ENCODE data around the gene RRAD.
"Not testable (repeated sequence)": the region's sequence is repeated elsewhere in the genome, so short reads cannot be mapped to it uniquely, and the experiment has no call there.

Gene RRAD

DNA sequence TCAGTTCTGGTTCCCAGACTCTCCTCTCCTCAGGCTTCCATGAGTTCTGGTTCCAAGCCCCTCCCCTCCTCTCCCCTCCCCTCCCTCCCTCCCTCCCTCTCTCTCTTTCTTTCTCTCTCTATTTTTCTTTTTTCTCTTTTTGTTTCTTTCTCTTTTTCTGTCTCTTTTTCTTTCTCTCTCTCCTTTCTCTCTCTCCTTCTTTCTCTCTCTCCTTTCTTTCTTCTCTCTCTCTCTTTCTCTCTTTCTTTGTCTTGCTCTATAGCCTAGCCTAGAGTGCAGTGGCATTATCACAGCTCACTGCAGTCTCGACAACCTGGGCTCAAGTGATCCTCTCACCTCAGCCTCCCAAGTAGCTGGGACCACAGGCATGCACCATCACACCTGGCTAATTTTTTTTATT lies 34.9 kb upstream of the RRAD start:
- H3K36me3 ChIP-seq (ENCODE audit: control insufficient read depth, insufficient read depth, low read length), result no peaks in the 10 kb centered on the region
- H3K4me1 ChIP-seq (ENCODE audit: control insufficient read depth, insufficient read depth, low read length, poor library complexity, severe bottlenecking), result no peaks in the 10 kb centered on the region
- 88 to 100% methylated on average over 1 of the region's 1 CpG for WGBS, 2 experiments (ENCODE audit: insufficient coverage in 2 of 2)
- H3K4me3 ChIP-seq (ENCODE audit: extremely low read depth, insufficient read depth, low read length, poor library complexity, severe bottlenecking), result no peak overlapping the region
- no peak overlapping the region for H3K27ac ChIP-seq (ENCODE audit: low read depth, low read length, severe bottlenecking)
- no peaks in the 10 kb centered on the region for H3K9me3 ChIP-seq (ENCODE audit: control insufficient read depth, low read length)

- H3K4me3 ChIP-seq (ENCODE audit: extremely low read depth, insufficient read depth, low read length, poor library complexity, severe bottlenecking), result no peak overlapping the region
- H3K27ac ChIP-seq (ENCODE audit: low read depth, low read length, severe bottlenecking), result no peak overlapping the region
- no peaks in the 10 kb centered on the region for H3K4me1 ChIP-seq (ENCODE audit: control insufficient read depth, insufficient read depth, low read length, poor library complexity, severe bottlenecking)
- 94 to 96% methylated on average over 5 of the region's 5 CpGs for WGBS, 2 experiments (ENCODE audit: insufficient coverage in 2 of 2)
- no peaks in the 10 kb centered on the region for H3K9me3 ChIP-seq (ENCODE audit: control insufficient read depth, low read length)
- no peaks in the 10 kb centered on the region for H3K36me3 ChIP-seq (ENCODE audit: control insufficient read depth, insufficient read depth, low read length)
Observed at GRCh38 chr16:66959704-66960161, 34.4 kb upstream of the RRAD start.

GRCh38 chr16:66958857-66959703 lies 33.7 kb upstream of the RRAD start:
- Histone ChIP-seq H3K9me3 (ENCODE audit: control insufficient read depth, low read length) (no peaks in the 10 kb centered on the region), H3K36me3 (ENCODE audit: control insufficient read depth, insufficient read depth, low read length) (no peaks in the 10 kb centered on the region), H3K27ac (ENCODE audit: low read depth, low read length, severe bottlenecking) (no peak overlapping the region), H3K4me3 (ENCODE audit: extremely low read depth, insufficient read depth, low read length, poor library complexity, severe bottlenecking) (no peak overlapping the region), H3K4me1 (ENCODE audit: control insufficient read depth, insufficient read depth, low read length, poor library complexity, severe bottlenecking) (no peaks in the 10 kb centered on the region)
- 81% methylated on average over 7 of the region's 7 CpGs for WGBS, 2 experiments (ENCODE audit: insufficient coverage in 2 of 2)

DNA sequence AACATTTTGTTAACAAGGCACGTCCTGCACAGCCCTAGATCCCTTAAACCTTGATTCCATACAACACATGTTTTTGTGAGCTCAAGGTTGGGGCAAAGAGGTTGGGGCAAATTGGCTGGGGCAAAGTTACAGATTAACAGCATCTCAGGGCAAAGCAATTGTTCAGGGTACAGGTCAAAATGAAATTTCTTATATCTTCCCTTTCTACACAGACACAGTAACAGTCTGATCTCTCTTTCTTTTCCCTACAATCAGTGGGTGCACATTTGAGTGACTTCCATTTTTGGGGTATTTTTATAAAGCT lies 30.8 kb upstream of the RRAD start:
- H3K36me3 ChIP-seq (ENCODE audit: control insufficient read depth, insufficient read depth, low read length); H3K9me3 ChIP-seq (ENCODE audit: control insufficient read depth, low read length); H3K4me1 ChIP-seq (ENCODE audit: control insufficient read depth, insufficient read depth, low read length, poor library complexity, severe bottlenecking); H3K27ac ChIP-seq (ENCODE audit: low read depth, low read length, severe bottlenecking); H3K4me3 ChIP-seq (ENCODE audit: extremely low read depth, insufficient read depth, low read length, poor library complexity, severe bottlenecking): not testable (repeated sequence)
- no CpG with 5 or more reads among the region's 1 CpG for WGBS, 2 experiments (ENCODE audit: insufficient coverage in 2 of 2)

DNA sequence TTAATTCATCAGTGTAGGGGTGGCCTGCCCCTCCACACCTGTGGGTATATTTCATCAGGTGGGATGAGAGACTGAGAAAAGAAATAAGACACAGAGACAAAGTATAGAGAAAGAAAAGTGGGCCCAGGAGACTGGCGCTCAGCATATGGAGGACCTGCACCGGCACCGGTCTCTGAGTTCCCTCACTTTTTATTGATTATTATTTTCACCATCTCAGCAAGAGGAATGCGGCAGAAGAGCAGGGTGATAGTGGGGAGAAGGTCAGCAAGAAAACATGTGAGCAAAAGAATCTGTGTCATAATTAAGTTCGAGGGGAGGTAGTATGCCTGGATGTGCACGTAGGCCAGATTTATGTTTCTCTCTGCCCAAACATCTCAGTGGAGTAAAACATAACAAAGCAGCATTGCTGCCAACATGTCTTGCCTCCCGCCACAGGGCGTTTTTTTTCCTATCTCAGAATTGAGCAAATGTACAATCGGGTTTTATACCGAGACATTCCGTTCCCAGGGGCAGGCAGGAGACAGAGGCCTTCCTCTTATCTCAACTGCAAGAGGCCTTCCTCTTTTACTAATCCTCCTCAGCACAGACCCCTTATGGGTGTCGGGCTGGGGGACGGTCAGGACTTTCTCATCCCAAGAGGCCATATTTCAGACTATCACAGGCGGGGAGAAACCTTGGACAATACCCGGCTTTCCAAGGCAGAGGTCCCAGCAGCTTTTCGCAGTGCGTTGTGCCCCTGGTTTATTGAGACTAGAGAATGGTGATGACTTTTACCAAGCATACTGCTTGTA lies 30.2 kb upstream of the RRAD start:
- not testable (repeated sequence) for H3K36me3 ChIP-seq (ENCODE audit: control insufficient read depth, insufficient read depth, low read length); H3K4me3 ChIP-seq (ENCODE audit: extremely low read depth, insufficient read depth, low read length, poor library complexity, severe bottlenecking); H3K27ac ChIP-seq (ENCODE audit: low read depth, low read length, severe bottlenecking); H3K4me1 ChIP-seq (ENCODE audit: control insufficient read depth, insufficient read depth, low read length, poor library complexity, severe bottlenecking)
- WGBS, 2 experiments (ENCODE audit: insufficient coverage in 2 of 2), result 89 to 91% methylated on average over 5 to 12 of the region's 17 CpGs
- peaks cover 12% of the 10 kb centered on the region for H3K9me3 ChIP-seq (ENCODE audit: control insufficient read depth, low read length)

GRCh38 chr16:66954097-66954659 lies 28.8 kb upstream of the RRAD start:
- Histone ChIP-seq H3K4me1 (ENCODE audit: control insufficient read depth, insufficient read depth, low read length, poor library complexity, severe bottlenecking) (no peaks in the 10 kb centered on the region), H3K4me3 (ENCODE audit: extremely low read depth, insufficient read depth, low read length, poor library complexity, severe bottlenecking) (no peak overlapping the region), H3K9me3 (ENCODE audit: control insufficient read depth, low read length) (peaks cover 12% of the 10 kb centered on the region), H3K27ac (ENCODE audit: low read depth, low read length, severe bottlenecking) (no peak overlapping the region), H3K36me3 (ENCODE audit: control insufficient read depth, insufficient read depth, low read length) (no peaks in the 10 kb centered on the region)
- WGBS, 2 experiments (ENCODE audit: insufficient coverage in 2 of 2), result 37 to 39% methylated on average over 5 to 6 of the region's 8 CpGs

DNA sequence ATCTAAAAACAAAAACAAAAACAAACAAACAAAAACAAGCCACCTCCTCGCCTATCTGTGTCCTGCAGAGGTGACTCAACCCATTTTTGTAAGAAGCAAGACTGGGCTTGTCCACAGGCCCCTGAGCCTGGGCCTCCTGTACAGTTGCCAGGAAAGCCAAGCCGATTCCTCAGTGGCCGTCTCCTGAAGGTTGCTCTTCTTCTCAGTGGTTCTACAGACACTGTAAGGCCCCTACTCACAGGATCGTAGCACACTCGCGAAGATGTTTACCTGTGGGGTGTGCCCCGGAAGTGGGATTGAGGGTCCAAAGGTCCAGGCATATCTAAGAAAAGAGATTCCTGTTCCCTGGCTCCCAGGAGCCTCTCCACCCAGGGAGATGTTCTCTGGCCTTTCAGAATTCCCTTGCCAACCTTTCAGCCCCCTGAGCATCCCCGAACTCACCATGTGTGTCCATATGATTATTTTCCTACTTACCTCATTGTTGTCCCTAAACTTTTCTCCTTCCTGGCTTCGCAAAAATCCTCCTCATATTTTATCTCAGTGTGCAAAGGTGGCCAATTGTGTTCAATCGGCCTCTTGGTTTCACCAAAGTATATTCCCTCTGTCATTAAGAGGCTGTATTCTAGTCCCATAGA lies 28.2 kb upstream of the RRAD start:
- Histone ChIP-seq H3K9me3 (ENCODE audit: control insufficient read depth, low read length) (peaks cover 12% of the 10 kb centered on the region), H3K4me3 (ENCODE audit: extremely low read depth, insufficient read depth, low read length, poor library complexity, severe bottlenecking) (no peak overlapping the region), H3K4me1 (ENCODE audit: control insufficient read depth, insufficient read depth, low read length, poor library complexity, severe bottlenecking) (no peaks in the 10 kb centered on the region), H3K36me3 (ENCODE audit: control insufficient read depth, insufficient read depth, low read length) (no peaks in the 10 kb centered on the region), H3K27ac (ENCODE audit: low read depth, low read length, severe bottlenecking) (no peak overlapping the region)
- WGBS, 2 experiments (ENCODE audit: insufficient coverage in 2 of 2), result 87 to 89% methylated on average over 6 to 7 of the region's 10 CpGs

GRCh38 chr16:66952430-66953110 lies 27.2 kb upstream of the RRAD start:
- 95% methylated on average over 6 of the region's 7 CpGs for WGBS, 2 experiments (ENCODE audit: insufficient coverage in 2 of 2)
- H3K4me1 ChIP-seq (ENCODE audit: control insufficient read depth, insufficient read depth, low read length, poor library complexity, severe bottlenecking), result no peaks in the 10 kb centered on the region
- H3K4me3 ChIP-seq (ENCODE audit: extremely low read depth, insufficient read depth, low read length, poor library complexity, severe bottlenecking), result no peak overlapping the region
- H3K9me3 ChIP-seq (ENCODE audit: control insufficient read depth, low read length), result peaks cover 12% of the 10 kb centered on the region
- no peak overlapping the region for H3K27ac ChIP-seq (ENCODE audit: low read depth, low read length, severe bottlenecking)
- no peaks in the 10 kb centered on the region for H3K36me3 ChIP-seq (ENCODE audit: control insufficient read depth, insufficient read depth, low read length)

- H3K4me3 ChIP-seq (ENCODE audit: extremely low read depth, insufficient read depth, low read length, poor library complexity, severe bottlenecking), result no peak overlapping the region
- H3K36me3 ChIP-seq (ENCODE audit: control insufficient read depth, insufficient read depth, low read length), result no peaks in the 10 kb centered on the region
- 86 to 92% methylated on average over 1 of the region's 4 CpGs for WGBS, 2 experiments (ENCODE audit: insufficient coverage in 2 of 2)
- H3K9me3 ChIP-seq (ENCODE audit: control insufficient read depth, low read length), result peaks cover 12% of the 10 kb centered on the region
- H3K27ac ChIP-seq (ENCODE audit: low read depth, low read length, severe bottlenecking), result no peak overlapping the region
- H3K4me1 ChIP-seq (ENCODE audit: control insufficient read depth, insufficient read depth, low read length, poor library complexity, severe bottlenecking), result no peaks in the 10 kb centered on the region
Observed at GRCh38 chr16:66950971-66951790, 25.8 kb upstream of the RRAD start.

- no peak overlapping the region for H3K4me3 ChIP-seq (ENCODE audit: extremely low read depth, insufficient read depth, low read length, poor library complexity, severe bottlenecking)
- no peak overlapping the region for H3K27ac ChIP-seq (ENCODE audit: low read depth, low read length, severe bottlenecking)
- H3K9me3 ChIP-seq (ENCODE audit: control insufficient read depth, low read length), result peaks cover 12% of the 10 kb centered on the region
- no peaks in the 10 kb centered on the region for H3K36me3 ChIP-seq (ENCODE audit: control insufficient read depth, insufficient read depth, low read length)
- WGBS, 2 experiments (ENCODE audit: insufficient coverage in 2 of 2), result no CpG with 5 or more reads among the region's 2 CpGs
- H3K4me1 ChIP-seq (ENCODE audit: control insufficient read depth, insufficient read depth, low read length, poor library complexity, severe bottlenecking), result no peaks in the 10 kb centered on the region
Observed at GRCh38 chr16:66950437-66950836, 25.1 kb upstream of the RRAD start.
